GM19035 (cell line): Measurements from ENCODE around the gene EVI5L.
A peak's percentile ranks its signal among the peaks of the same experiment; 100 is the strongest.

Experiments
- ATAC-seq: cut with Tn5 transposase; IDR thresholded peaks from one replicate; pipeline ENCODE4 v1.9.1; 2021; ENCODE audit not compliant: unreplicated experiment

The EVI5L gene

GRCh38 chr19:7894612-7895309, 64.7 kb downstream of the EVI5L start:
- no peak for ATAC-seq

- no peak for ATAC-seq
These were observed 65.5 kb downstream of the EVI5L start for GRCh38 chr19:7895565-7895964.

GRCh38 chr19:7897292-7897691, 67.3 kb downstream of the EVI5L start:
- no peak for ATAC-seq

GRCh38 chr19:7898967-7899366, 68.9 kb downstream of the EVI5L start:
- ATAC-seq = no peak

GRCh38 chr19:7899751-7900378, 69.8 kb downstream of the EVI5L start:
- no peak for ATAC-seq

GRCh38 chr19:7900401-7900870, 70.4 kb downstream of the EVI5L start:
- no peak for ATAC-seq

- ATAC-seq = no peak
These were observed 70.9 kb downstream of the EVI5L start for GRCh38 chr19:7900931-7901330.

- ATAC-seq = no peak
These were observed 71.3 kb downstream of the EVI5L start for GRCh38 chr19:7901337-7901736.

GRCh38 chr19:7902796-7903243, 72.8 kb downstream of the EVI5L start:
- ATAC-seq = no peak

- ATAC-seq = peak; percentile 80
These were observed 73.4 kb downstream of the EVI5L start, which contains the start of gene MAP2K7 for GRCh38 chr19:7903244-7904073. MAP2K7 (plus strand) TSS chr19:7903877; CDS start chr19:7903945, 68 bp downstream.

GRCh38 chr19:7904074-7905020, 74.3 kb downstream of the EVI5L start:
- peak; percentile 41 for ATAC-seq

GRCh38 chr19:7905268-7905667, 75.2 kb downstream of the EVI5L start:
- no peak for ATAC-seq

- no peak for ATAC-seq
These were observed 75.8 kb downstream of the EVI5L start for GRCh38 chr19:7905859-7906258.

- no peak for ATAC-seq
These were observed 77.1 kb downstream of the EVI5L start for GRCh38 chr19:7907122-7907521.

- no peak for ATAC-seq
These were observed 77.5 kb downstream of the EVI5L start for GRCh38 chr19:7907544-7907943.

GRCh38 chr19:7908078-7908699, 78.2 kb downstream of the EVI5L start:
- no peak for ATAC-seq

- no peak for ATAC-seq
These were observed 78.9 kb downstream of the EVI5L start for GRCh38 chr19:7908742-7909461.

GRCh38 chr19:7909471-7910067, 79.6 kb downstream of the EVI5L start:
- no peak for ATAC-seq
